Stimulated activated CD4-positive, alpha-beta T cell treated with anti-CD3 and anti-CD28 coated beads, Interleukin-15, amount 100 ng/mL, for 24 hours (primary cell): ENCODE measurements around the gene SLC12A7.
"Not testable (repeated sequence)": the region's sequence is repeated elsewhere in the genome, so short reads cannot be mapped to it uniquely, and the experiment has no call there.

Experiments
- DNase-seq: peaks from one replicate; pipeline ENCODE4 v3.0.0-alpha.2; 2020

The SLC12A7 gene

GRCh38 chr5:1076406-1076805 lies 35.5 kb downstream of the SLC12A7 start:
- DNase-seq: no peak

GRCh38 chr5:1075931-1076330 lies 35.9 kb downstream of the SLC12A7 start:
- no peak for DNase-seq

GRCh38 chr5:1075555-1075881 lies 36.3 kb downstream of the SLC12A7 start:
- no peak for DNase-seq

- no peak for DNase-seq
Measured at GRCh38 chr5:1074816-1075554, 36.9 kb downstream of the SLC12A7 start.

- DNase-seq: no peak
Measured at GRCh38 chr5:1074226-1074625, 37.6 kb downstream of the SLC12A7 start.

- no peak for DNase-seq
Measured at GRCh38 chr5:1073239-1074102, 38.4 kb downstream of the SLC12A7 start.

GRCh38 chr5:1069720-1070088 lies 42.2 kb downstream of the SLC12A7 start:
- no peak for DNase-seq

- DNase-seq: no peak
Measured at GRCh38 chr5:1068895-1069719, 42.8 kb downstream of the SLC12A7 start.

GRCh38 chr5:1068204-1068894 lies 43.5 kb downstream of the SLC12A7 start:
- no peak for DNase-seq

GRCh38 chr5:1067141-1068121 lies 44.4 kb downstream of the SLC12A7 start:
- no peak for DNase-seq

GRCh38 chr5:1066676-1067075 lies 45.2 kb downstream of the SLC12A7 start:
- no peak for DNase-seq

GRCh38 chr5:1065891-1066650 lies 45.8 kb downstream of the SLC12A7 start:
- DNase-seq: no peak

GRCh38 chr5:1065143-1065750 lies 46.6 kb downstream of the SLC12A7 start:
- no peak for DNase-seq

- DNase-seq: no peak
Measured at GRCh38 chr5:1064383-1065142, 47.3 kb downstream of the SLC12A7 start.

GRCh38 chr5:1063661-1064382 lies 48.0 kb downstream of the SLC12A7 start:
- no peak for DNase-seq

GRCh38 chr5:1062761-1063568 lies 48.9 kb downstream of the SLC12A7 start:
- no peak for DNase-seq

- DNase-seq: no peak
Measured at GRCh38 chr5:1061916-1062315, 49.9 kb downstream of the SLC12A7 start.

- DNase-seq: not testable (repeated sequence)
Measured at GRCh38 chr5:1061292-1061691, 50.6 kb downstream of the SLC12A7 start.
